Measurements from ENCODE around the gene SMC4.

SMC4 gene

DNA sequence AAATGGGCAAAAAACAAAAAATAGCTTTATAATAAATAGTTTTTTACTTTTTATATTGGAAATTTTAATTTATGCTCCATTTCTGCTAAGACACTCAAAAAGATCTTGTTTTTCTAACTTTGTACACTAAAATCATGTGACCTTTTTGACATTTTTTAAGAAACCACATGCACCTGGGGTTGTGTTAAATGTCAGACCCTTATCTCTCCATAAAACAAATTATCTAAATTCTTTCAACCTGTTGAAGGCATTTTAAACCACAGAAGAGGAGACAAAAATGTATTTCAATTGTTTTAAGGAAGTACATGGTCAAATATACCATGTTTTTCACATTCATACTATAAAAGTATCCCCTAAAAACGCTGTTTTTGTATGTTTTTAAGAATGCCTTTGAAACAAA, 29.7 kb upstream of the SMC4 start:
- CTCF ChIA-PET = no interaction called here
- POLR2A ChIA-PET = no interaction called here
- TF ChIP-seq, protein P1, sequence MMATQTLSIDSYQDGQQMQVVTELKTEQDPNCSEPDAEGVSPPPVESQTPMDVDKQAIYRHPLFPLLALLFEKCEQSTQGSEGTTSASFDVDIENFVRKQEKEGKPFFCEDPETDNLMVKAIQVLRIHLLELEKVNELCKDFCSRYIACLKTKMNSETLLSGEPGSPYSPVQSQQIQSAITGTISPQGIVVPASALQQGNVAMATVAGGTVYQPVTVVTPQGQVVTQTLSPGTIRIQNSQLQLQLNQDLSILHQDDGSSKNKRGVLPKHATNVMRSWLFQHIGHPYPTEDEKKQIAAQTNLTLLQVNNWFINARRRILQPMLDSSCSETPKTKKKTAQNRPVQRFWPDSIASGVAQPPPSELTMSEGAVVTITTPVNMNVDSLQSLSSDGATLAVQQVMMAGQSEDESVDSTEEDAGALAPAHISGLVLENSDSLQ (IDR thresholded peaks at IDR 0.05) = no peak
- TF ChIP-seq LEF1 (IDR thresholded peaks at IDR 0.05; ENCODE audit: borderline replicate concordance) (no peak), ELF4 (IDR thresholded peaks at IDR 0.05) (no peak), SUZ12 (IDR thresholded peaks at IDR 0.05) (no peak), ZNF384 (IDR thresholded peaks at IDR 0.05) (no peak), ARNT (IDR thresholded peaks at IDR 0.05) (no peak), TARDBP (IDR thresholded peaks at IDR 0.05) (no peak), L3MBTL2 (conservative IDR thresholded peaks at IDR 0.05) (no peak), HDGF (IDR thresholded peaks at IDR 0.05; ENCODE audit: borderline replicate concordance) (no peak), BHLHE40 (IDR thresholded peaks at IDR 0.05; ENCODE audit: borderline replicate concordance) (no peak), NFRKB (IDR thresholded peaks at IDR 0.05) (no peak), CTBP1 (IDR thresholded peaks at IDR 0.05; ENCODE audit: borderline replicate concordance) (no peak), SP1 (IDR thresholded peaks at IDR 0.05) (no peak), FOXA1 (IDR thresholded peaks at IDR 0.05) (no peak), FOXK2 (IDR thresholded peaks at IDR 0.05) (no peak), FOXM1 (IDR thresholded peaks at IDR 0.05; ENCODE audit: borderline replicate concordance) (no peak)
- DNase-seq (ENCODE audit: extremely low spot score) = no peak

DNA sequence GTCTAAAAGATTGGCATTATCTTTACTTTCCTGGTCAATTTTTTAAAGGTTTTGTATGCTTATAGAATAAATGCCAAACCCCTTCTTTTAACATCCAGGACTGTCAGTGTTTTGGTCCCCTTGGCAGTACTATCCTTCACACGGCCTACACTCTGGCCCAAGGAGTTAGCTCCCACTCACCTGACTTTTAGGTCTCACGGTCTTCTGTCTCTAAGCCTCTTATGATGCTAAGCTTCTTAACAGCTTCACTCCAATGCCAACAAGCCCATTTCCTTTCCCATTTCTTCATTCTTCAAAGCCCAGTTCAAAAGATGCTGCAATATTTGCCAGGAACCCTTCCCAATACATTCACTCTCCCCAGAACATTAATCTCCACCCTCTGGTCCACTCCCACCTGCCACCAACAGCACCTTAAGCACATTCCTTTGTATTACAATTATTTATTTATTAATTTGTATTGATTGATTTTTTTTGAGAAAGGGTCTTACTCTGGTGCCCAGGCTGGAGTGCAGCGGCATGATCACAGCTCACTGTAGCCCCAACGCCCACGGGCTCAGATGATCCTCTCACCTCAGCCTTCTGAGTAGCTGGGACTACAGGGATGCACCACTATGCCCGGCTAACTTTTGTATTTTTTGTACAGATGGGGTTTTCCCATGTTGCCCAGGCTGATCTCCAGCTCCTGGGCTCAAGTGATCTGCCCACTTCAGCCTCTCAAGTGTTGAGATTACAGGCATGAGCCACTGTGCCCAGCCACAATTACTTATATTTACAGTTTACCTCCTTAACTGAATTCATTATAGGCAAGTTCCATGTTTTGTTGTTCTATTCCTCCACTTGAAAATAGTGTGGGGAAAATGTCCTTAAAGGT, 28.2 kb upstream of the SMC4 start:
- POLR2A ChIA-PET = no interaction called here
- CTCF ChIA-PET = no interaction called here
- TF ChIP-seq ELF4 (IDR thresholded peaks at IDR 0.05) = no peak
- TF ChIP-seq FOXK2 (IDR thresholded peaks at IDR 0.05) = no peak
- TF ChIP-seq FOXA1 (IDR thresholded peaks at IDR 0.05) = no peak
- TF ChIP-seq SUZ12 (IDR thresholded peaks at IDR 0.05) = no peak
- TF ChIP-seq CTBP1 (IDR thresholded peaks at IDR 0.05; ENCODE audit: borderline replicate concordance) = no peak
- no peak for TF ChIP-seq LEF1 (IDR thresholded peaks at IDR 0.05; ENCODE audit: borderline replicate concordance)
- TF ChIP-seq, protein P1 (IDR thresholded peaks at IDR 0.05) = no peak
- no peak for DNase-seq (ENCODE audit: extremely low spot score)

DNA sequence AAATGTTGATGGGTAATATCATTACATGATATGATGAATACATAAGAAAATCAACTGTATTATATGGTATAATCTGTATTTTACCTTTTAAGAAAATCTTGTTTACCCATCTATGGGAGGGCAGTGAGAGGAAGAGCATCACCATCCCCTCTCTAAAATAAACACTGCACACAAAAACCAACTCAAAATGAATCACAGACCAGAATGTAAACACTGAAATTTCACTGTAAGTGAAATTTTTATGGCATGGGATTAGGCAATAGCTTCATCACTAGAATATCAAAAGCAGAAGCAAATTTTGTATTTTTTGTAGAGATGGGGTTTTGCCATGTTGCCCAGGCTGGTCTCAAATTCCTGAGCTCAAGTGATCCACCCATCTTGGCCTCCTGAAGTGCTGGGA, 26.7 kb upstream of the SMC4 start:
- ChIA-PET CTCF (no interaction called here), POLR2A (no interaction called here)
- no peak for TF ChIP-seq FOXM1 (IDR thresholded peaks at IDR 0.05; ENCODE audit: borderline replicate concordance)
- no peak for TF ChIP-seq ZNF384 (IDR thresholded peaks at IDR 0.05)
- no peak for TF ChIP-seq SUZ12 (IDR thresholded peaks at IDR 0.05)
- no peak for TF ChIP-seq L3MBTL2 (conservative IDR thresholded peaks at IDR 0.05)
- TF ChIP-seq ELF4 (IDR thresholded peaks at IDR 0.05) = no peak
- no peak for DNase-seq (ENCODE audit: extremely low spot score)

DNA sequence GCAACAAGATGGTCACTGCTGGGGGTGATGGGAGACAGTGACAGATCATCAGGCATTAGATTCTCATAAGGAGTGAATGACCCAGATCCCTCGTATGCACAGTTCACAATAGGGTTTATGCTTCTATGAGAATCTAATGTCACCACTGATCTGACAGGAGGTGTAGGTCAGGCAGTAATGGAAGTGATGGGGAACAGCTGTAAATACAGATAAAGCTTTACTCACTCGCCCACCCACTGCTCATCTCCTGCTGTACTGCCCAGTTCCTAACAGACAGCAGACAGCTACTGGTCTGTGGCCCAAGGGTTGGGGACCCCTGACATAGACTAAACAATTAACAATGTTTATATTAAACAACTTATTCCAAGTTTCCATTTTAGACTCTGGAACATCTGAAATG, 25.8 kb upstream of the SMC4 start:
- no peak for DNase-seq (ENCODE audit: extremely low spot score)
- TF ChIP-seq FOXA1 (IDR thresholded peaks at IDR 0.05) (no peak), L3MBTL2 (conservative IDR thresholded peaks at IDR 0.05) (no peak)
- CTCF ChIA-PET = no interaction called here
- POLR2A ChIA-PET = no interaction called here

DNA sequence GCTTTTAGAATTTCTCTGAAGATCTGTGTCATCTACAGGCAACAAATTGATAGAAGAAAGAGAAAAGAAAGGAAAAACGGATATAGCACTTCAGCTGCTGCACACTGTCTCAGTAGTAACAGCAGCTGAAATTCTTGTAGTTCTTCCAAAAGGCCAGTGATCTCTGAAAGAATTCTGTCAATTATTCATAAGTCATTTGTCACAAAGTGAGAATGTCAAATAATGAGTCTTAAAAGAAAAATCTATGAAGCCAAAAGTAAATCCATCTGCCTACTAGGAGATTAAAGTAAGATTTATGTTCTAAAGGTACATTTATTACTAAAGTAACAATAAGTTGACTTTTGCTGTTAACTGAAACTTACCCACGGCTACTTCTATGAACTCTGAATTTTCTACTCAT, 25.0 kb upstream of the SMC4 start:
- no peak for DNase-seq (ENCODE audit: extremely low spot score)
- POLR2A ChIA-PET = no interaction called here
- CTCF ChIA-PET = no interaction called here
- no peak for TF ChIP-seq SUZ12 (IDR thresholded peaks at IDR 0.05)
- TF ChIP-seq ARNT (IDR thresholded peaks at IDR 0.05) = no peak
- TF ChIP-seq LEF1 (IDR thresholded peaks at IDR 0.05; ENCODE audit: borderline replicate concordance) = no peak
- no peak for TF ChIP-seq SP1 (IDR thresholded peaks at IDR 0.05)
- no peak for TF ChIP-seq ELF4 (IDR thresholded peaks at IDR 0.05)

DNA sequence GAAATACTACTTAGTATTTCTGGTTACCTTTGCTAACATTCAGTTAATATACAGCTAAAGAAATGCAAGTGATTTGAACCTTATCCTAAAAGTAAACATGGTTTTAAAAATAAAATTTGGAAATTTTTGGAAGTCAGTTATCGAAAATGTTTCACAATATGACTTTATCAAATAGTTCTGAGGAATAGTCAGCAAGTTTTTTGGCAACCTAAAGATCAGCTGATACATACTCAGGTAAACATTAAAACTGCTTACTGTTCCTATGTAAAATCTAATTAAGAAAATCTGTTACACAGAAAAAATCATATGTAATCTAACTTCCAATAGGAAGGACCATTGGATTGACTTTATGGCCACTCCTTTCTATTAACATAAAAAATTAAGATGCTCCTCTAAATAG, 24.5 kb upstream of the SMC4 start:
- TF ChIP-seq L3MBTL2 (conservative IDR thresholded peaks at IDR 0.05) (no peak), FOXK2 (IDR thresholded peaks at IDR 0.05) (no peak), ARNT (IDR thresholded peaks at IDR 0.05) (no peak), FOXA1 (IDR thresholded peaks at IDR 0.05) (no peak), HDGF (IDR thresholded peaks at IDR 0.05; ENCODE audit: borderline replicate concordance) (no peak), ELF4 (IDR thresholded peaks at IDR 0.05) (no peak), LEF1 (IDR thresholded peaks at IDR 0.05; ENCODE audit: borderline replicate concordance) (no peak), ZNF384 (IDR thresholded peaks at IDR 0.05) (no peak)
- ChIA-PET POLR2A (no interaction called here), CTCF (no interaction called here)
- DNase-seq (ENCODE audit: extremely low spot score) = no peak

DNA sequence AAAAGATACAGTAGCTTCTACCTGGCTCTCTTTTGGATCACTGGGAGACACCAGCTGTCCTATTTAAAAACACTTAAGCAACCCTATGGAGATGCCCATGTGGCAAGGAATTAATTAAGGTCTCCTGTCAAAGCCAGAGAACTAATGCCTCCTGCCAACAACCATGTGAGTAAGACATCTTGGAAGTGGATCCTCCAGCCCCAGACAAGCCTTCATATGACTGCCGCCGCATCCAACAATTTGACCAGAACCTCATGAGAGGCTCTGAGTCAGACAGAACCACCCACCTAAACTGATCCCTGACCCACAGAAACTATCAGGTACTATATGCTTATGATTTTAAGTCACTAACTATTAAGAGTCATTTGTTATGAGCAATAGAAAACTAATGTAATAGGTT, 22.8 kb upstream of the SMC4 start:
- ChIA-PET POLR2A (no interaction called here), CTCF (no interaction called here)
- TF ChIP-seq, protein P1 (IDR thresholded peaks at IDR 0.05) = no peak
- TF ChIP-seq FOXA1 (IDR thresholded peaks at IDR 0.05) (no peak), HDGF (IDR thresholded peaks at IDR 0.05; ENCODE audit: borderline replicate concordance) (no peak), ARNT (IDR thresholded peaks at IDR 0.05) (no peak), SUZ12 (IDR thresholded peaks at IDR 0.05) (no peak), CTBP1 (IDR thresholded peaks at IDR 0.05; ENCODE audit: borderline replicate concordance) (no peak), SP1 (IDR thresholded peaks at IDR 0.05) (no peak), LEF1 (IDR thresholded peaks at IDR 0.05; ENCODE audit: borderline replicate concordance) (no peak), ELF4 (IDR thresholded peaks at IDR 0.05) (no peak), BHLHE40 (IDR thresholded peaks at IDR 0.05; ENCODE audit: borderline replicate concordance) (no peak), L3MBTL2 (conservative IDR thresholded peaks at IDR 0.05) (no peak), TARDBP (IDR thresholded peaks at IDR 0.05) (no peak), FOXK2 (IDR thresholded peaks at IDR 0.05) (no peak), ZNF384 (IDR thresholded peaks at IDR 0.05) (no peak), FOXM1 (IDR thresholded peaks at IDR 0.05; ENCODE audit: borderline replicate concordance) (no peak), NFRKB (IDR thresholded peaks at IDR 0.05) (no peak)
- no peak for DNase-seq (ENCODE audit: extremely low spot score)
